ENCODE results near the gene RAMACL. TPM values are rescaled to one million over a fixed set of nuclear protein-coding genes. Genes with fewer than 3 reads are reported as not detected.

The RAMACL gene
- total and polyA plus RNA-seq, 4 donors: 0.22 to 0.59 (median 0.31) TPM

GRCh38 chr6:166620478-166621113 is 34.1 kb upstream of the RAMACL start:
- H3K9me3 ChIP-seq (ENCODE audit: control insufficient read depth in 4 of 4, low read length in 3 of 4): no peaks in the 10 kb centered on the region
- no peak for DNase-seq (ENCODE audit: low spot score)
- H3K4me3 ChIP-seq (ENCODE audit: low read depth in 1 of 3, low read length in 3 of 3): no peak overlapping the region
- TF ChIP-seq MAX (IDR thresholded peaks at IDR 0.05) (no peak), YY1 (IDR thresholded peaks at IDR 0.05) (no peak), HNF4G (IDR thresholded peaks at IDR 0.05) (no peak), HNF4A (conservative IDR thresholded peaks at IDR 0.05) (no peak), RAD21 (IDR thresholded peaks at IDR 0.05) (no peak), REST (IDR thresholded peaks at IDR 0.05) (no peak), TAF1 (conservative IDR thresholded peaks at IDR 0.05) (no peak), ATF3 (IDR thresholded peaks at IDR 0.05) (no peak), ZBTB33 (IDR thresholded peaks at IDR 0.05) (no peak), JUND (IDR thresholded peaks at IDR 0.05) (no peak)
- no peak overlapping the region for H3K27ac ChIP-seq (ENCODE audit: low read depth in 1 of 2, low read length in 2 of 2)
- no peaks in the 10 kb centered on the region for H3K27me3 ChIP-seq (ENCODE audit: control insufficient read depth in 4 of 4, insufficient read depth in 4 of 4, low read length in 3 of 4)
- peaks cover 0 to 6% (median 1%) of the 10 kb centered on the region in 4 donors for H3K4me1 ChIP-seq (ENCODE audit: control insufficient read depth in 4 of 4, insufficient read depth in 4 of 4, low read length in 3 of 4)
- H3K9ac ChIP-seq (ENCODE audit: low read depth in 1 of 2, low read length in 2 of 2): no peak overlapping the region
- H3K36me3 ChIP-seq (ENCODE audit: control insufficient read depth in 4 of 4, insufficient read depth in 3 of 4, low read depth in 1 of 4, low read length in 3 of 4): no peaks in the 10 kb centered on the region
- WGBS: 88% methylated on average over 8 of the region's 8 CpGs

- Histone ChIP-seq H3K36me3 (ENCODE audit: control insufficient read depth in 4 of 4, insufficient read depth in 3 of 4, low read depth in 1 of 4, low read length in 3 of 4) (no peaks in the 10 kb centered on the region), H3K4me1 (ENCODE audit: control insufficient read depth in 4 of 4, insufficient read depth in 4 of 4, low read length in 3 of 4) (peaks cover 0 to 6% (median 0%) of the 10 kb centered on the region in 4 donors), H3K27me3 (ENCODE audit: control insufficient read depth in 4 of 4, insufficient read depth in 4 of 4, low read length in 3 of 4) (no peaks in the 10 kb centered on the region), H3K9ac (ENCODE audit: low read depth in 1 of 2, low read length in 2 of 2) (no peak overlapping the region), H3K4me3 (ENCODE audit: low read depth in 1 of 3, low read length in 3 of 3) (no peak overlapping the region), H3K27ac (ENCODE audit: low read depth in 1 of 2, low read length in 2 of 2) (no peak overlapping the region), H3K9me3 (ENCODE audit: control insufficient read depth in 4 of 4, low read length in 3 of 4) (no peaks in the 10 kb centered on the region)
- DNase-seq (ENCODE audit: low spot score): no peak
- WGBS: 46% methylated on average over 3 of the region's 3 CpGs
- no peak for TF ChIP-seq NR2F2 (IDR thresholded peaks at IDR 0.05)
- no peak for TF ChIP-seq TAF1 (conservative IDR thresholded peaks at IDR 0.05)
- TF ChIP-seq HNF4G (IDR thresholded peaks at IDR 0.05): no peak
- no peak for TF ChIP-seq RXRA (IDR thresholded peaks at IDR 0.05)
- no peak for TF ChIP-seq JUND (IDR thresholded peaks at IDR 0.05)
- TF ChIP-seq EGR1 (IDR thresholded peaks at IDR 0.05; ENCODE audit: low read depth in 2 of 2): no peak
- TF ChIP-seq FOXA1 (IDR thresholded peaks at IDR 0.05): no peak
- no peak for TF ChIP-seq RAD21 (IDR thresholded peaks at IDR 0.05)
- TF ChIP-seq FOXA2 (IDR thresholded peaks at IDR 0.05): no peak
- TF ChIP-seq ZBTB33 (IDR thresholded peaks at IDR 0.05): no peak
- no peak for TF ChIP-seq MAX (IDR thresholded peaks at IDR 0.05)
- TF ChIP-seq HNF4A (conservative IDR thresholded peaks at IDR 0.05): no peak
- no peak for TF ChIP-seq REST (IDR thresholded peaks at IDR 0.05)
- TF ChIP-seq SP1 (IDR thresholded peaks at IDR 0.05): no peak
- TF ChIP-seq GABPA (IDR thresholded peaks at IDR 0.05 in 1 of 2, conservative IDR thresholded peaks at IDR 0.05 in 1 of 2): no peak
- TF ChIP-seq YY1 (IDR thresholded peaks at IDR 0.05): no peak
- no peak for TF ChIP-seq ATF3 (IDR thresholded peaks at IDR 0.05)
Observed at GRCh38 chr6:166619912-166620311, 33.4 kb upstream of the RAMACL start.
